Superior temporal gyrus (tissue), 1 donor: ENCODE measurements around the gene GNAI2.

ENCODE experiments used
- DNase-seq: peaks from one replicate; pipeline ENCODE4 v3.0.0-alpha.2; 2016; ENCODE audit errors: extremely low spot score

GNAI2 gene

GRCh38 chr3:50297896-50298725 is 62.1 kb downstream of the GNAI2 start:
- DNase-seq, result no peak

- DNase-seq, result peak; percentile 99
Observed at GRCh38 chr3:50298836-50299637, 63.0 kb downstream of the GNAI2 start, which contains the start of the genes HYAL3 and NAA80. Gene HYAL3 (minus strand): TSS chr3:50299405. CDS start chr3:50295602, 3,803 bp downstream. Gene NAA80 (minus strand): TSS chr3:50299405. CDS start chr3:50297463, 1,942 bp downstream.

GRCh38 chr3:50299638-50299928 is 63.6 kb downstream of the GNAI2 start:
- no peak for DNase-seq

GRCh38 chr3:50299929-50300680 is 64.1 kb downstream of the GNAI2 start:
- peak; percentile 92 for DNase-seq

- no peak for DNase-seq
Observed at GRCh38 chr3:50300681-50301254, 64.8 kb downstream of the GNAI2 start.

GRCh38 chr3:50302095-50303012 is 66.3 kb downstream of the GNAI2 start:
- no peak for DNase-seq

GRCh38 chr3:50303013-50303815 is 67.2 kb downstream of the GNAI2 start, which contains the start of gene HYAL1:
Gene HYAL1 (minus strand): TSS chr3:50303574. CDS start chr3:50302956, 618 bp downstream.
- DNase-seq, result no peak

- DNase-seq, result no peak
Observed at GRCh38 chr3:50304601-50305000, 68.6 kb downstream of the GNAI2 start.
